IPS-18c (cell line): Measurements from ENCODE around the gene ZC3H12C.

Experiments
- H3K4me3 ChIP-seq: 2 replicates; pipeline ENCODE4 v1.7.0; 2013; ENCODE audit warnings: low read depth, mild to moderate bottlenecking, low read length, moderate library complexity; ENCODE audit not compliant: insufficient read depth
- H3K9me3 ChIP-seq: one replicate; pipeline ENCODE4 v1.6.1; 2013; ENCODE audit warnings: mild to moderate bottlenecking, low read length, moderate library complexity; ENCODE audit not compliant: control insufficient read depth, insufficient read depth

ZC3H12C gene

DNA sequence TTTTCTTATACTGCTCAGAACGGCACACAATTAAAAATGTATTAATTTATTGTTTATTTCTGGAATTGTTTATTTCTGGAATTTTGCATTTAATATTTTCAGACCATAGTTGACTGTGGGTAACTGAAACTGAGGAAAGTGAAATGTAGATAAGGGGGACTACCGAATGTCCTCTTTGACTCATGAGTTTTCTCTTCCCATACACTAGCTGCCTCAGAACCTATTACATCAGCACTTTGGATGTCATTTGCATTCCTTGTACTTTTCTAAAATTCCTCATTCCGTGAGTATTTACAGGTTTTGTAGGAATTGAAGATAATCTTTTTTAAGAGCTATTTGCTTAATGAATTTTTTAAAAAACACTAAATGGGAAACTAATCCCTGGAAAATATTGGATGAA is 29.8 kb downstream of the ZC3H12C start:
- H3K9me3 ChIP-seq: no peaks in the 10 kb centered on the region
- no peak overlapping the region for H3K4me3 ChIP-seq

DNA sequence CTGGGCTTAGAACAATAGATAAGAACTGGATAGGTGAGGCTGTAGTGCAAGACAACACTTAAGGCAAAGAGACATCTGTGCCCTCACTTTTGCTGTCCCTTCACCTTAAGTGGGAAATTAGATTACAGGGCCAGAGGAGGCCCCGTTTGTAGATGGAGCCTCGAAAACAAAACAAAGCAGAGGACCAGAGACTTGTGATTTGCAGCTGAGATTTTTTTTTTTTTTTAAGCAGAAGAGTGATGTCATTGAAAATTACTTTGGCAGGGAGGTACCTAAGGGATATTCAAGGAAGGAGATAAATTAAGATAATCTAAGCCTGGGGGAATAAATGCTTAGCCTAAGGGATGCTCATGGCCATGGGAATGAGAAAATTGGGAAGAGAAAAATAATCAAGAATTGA is 31.4 kb downstream of the ZC3H12C start:
- Histone ChIP-seq H3K4me3 (no peak overlapping the region), H3K9me3 (no peaks in the 10 kb centered on the region)

DNA sequence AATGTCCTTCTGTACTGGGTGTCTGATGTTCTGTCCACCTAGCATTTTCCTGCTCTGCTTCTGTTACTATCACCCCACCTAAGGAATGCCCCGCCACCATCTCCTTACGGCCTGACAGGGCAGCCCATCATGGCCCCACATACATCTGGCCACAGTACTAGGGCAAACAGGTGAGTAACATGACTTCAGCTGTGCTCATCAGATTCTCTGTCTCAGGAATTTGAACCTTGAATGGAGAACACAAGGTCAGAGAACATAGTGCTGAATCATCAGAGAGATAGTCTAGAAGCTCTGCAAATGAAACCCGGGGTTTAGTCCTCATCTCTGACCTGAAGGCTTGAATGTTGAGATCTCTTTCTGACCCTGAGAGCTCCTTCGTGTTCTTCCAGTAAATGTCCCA is 32.4 kb downstream of the ZC3H12C start:
- Histone ChIP-seq H3K9me3 (no peaks in the 10 kb centered on the region), H3K4me3 (no peak overlapping the region)

DNA sequence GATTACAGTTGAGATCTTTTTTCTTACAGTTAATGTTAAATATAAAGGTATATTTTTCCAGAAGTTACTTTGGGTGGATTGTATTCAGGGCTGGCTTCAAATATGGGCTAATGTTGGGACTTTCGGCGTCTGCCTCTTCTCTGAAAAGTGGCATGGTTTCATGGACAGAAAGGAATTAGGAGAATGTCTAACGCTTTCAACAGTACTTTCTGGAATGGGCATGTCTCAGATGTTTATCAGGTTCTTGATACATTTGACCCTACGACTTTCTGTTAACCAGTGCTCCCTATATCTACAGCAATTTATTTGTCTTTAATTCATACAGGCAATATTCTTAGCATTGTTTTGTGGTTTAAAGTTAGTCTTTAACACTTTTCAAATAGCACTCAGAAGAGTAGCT is 33.7 kb downstream of the ZC3H12C start:
- Histone ChIP-seq H3K9me3 (no peaks in the 10 kb centered on the region), H3K4me3 (no peak overlapping the region)

DNA sequence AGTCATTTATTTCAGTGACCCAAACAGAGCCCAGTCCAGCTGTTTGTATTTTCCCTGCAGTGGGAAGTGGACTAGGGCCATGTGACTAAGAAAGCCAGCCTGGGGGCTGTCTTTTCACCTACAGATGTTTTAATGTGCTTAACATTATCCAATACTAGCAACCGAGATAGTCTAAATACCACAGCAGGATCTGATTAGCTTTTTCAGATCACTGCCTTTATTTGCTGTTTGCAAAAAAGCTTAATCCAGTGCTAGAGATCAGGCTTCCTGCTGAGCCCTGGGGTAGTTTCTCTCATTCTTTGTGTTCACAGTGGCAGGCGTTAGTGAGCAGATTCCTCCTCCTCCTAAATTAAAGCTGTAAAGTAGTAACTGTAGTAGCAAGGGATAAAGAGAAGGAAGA is 35.0 kb downstream of the ZC3H12C start:
- H3K4me3 ChIP-seq: no peak overlapping the region

DNA sequence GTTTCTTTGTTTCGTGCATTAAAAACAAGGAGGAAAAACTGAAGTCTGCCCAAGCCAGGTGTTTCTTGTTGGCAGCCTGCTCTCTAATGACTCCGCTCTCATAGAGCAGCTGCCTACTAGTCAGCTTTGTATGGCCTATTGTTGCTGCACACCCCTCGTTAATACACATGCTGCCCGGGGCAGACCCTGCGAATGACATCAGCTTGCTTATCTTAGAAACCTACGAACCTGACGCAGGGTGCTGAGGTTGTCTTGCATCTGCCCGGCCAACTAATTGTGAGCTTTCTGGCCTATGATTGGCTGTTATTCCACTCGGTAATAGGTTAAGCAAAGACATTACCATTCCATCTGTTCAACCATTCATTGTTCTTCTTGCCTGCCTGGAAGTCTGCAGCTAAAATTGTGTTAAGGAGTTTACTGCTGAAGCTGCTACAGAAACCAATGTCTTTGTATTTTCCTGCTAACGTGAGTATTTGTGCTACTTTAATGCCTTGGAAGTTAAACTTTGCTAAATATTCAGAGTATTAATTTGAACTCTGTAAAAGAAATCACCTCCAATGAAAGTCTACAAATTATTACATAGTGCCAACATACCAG is 37.5 kb downstream of the ZC3H12C start:
- Histone ChIP-seq H3K9me3 (no peaks in the 10 kb centered on the region), H3K4me3 (no peak overlapping the region)

More for the DNA sequence above, 35.0 kb downstream of the ZC3H12C start:
- H3K9me3 ChIP-seq: no peaks in the 10 kb centered on the region

DNA sequence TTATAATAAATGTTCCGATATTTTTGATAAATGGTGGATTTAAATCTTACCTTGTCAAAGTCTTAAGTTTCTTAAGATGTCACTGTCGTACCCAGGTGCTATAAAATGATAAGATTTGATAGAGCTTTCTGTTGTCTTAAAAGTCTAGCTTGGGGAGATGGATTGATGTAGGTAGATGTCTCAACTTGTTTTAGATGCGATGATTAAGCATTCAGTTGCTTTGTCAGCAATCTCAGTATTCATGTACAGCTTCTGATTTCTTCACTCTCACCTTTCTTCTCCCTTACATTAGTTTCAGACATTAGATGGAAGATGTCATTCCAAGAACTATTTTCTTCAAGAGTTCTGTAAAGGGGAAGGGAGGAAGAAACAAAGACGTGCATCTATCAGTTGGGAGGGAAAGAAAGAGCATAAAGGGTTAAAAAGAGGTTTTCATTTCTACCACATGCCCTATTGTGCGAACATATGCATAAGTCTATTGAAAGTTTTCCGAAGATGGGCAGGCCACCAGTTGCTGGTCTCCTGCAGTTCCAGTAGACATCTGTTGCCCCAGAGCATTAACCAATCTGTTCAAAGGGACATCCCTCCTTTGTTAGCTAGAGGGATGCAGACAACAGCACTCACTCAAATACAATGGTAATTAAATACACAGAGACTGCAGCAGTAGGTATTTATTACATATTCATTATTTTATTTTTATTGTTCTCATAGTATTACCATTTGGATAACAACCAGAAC is 38.4 kb downstream of the ZC3H12C start:
- no peak overlapping the region for H3K4me3 ChIP-seq
- no peaks in the 10 kb centered on the region for H3K9me3 ChIP-seq

DNA sequence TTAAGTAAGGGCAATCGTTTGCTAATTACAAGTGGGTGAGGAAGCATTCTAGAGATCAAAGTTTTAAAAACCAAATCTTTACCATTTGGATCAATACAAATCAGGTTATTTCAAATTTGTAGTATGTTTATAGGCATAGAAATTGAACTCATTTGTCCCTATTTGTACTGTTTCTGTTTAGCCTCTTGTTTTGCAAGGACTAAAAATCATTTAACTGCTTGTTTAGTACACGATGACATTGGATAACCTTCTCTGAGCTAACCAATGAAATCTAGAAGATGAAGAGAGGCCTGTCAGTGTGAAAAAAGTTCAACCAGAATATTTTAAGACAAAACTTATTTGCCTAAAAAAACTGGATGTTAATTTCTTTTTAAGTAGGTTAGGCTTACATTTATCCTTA is 40.0 kb downstream of the ZC3H12C start:
- Histone ChIP-seq H3K9me3 (no peaks in the 10 kb centered on the region), H3K4me3 (no peak overlapping the region)

DNA sequence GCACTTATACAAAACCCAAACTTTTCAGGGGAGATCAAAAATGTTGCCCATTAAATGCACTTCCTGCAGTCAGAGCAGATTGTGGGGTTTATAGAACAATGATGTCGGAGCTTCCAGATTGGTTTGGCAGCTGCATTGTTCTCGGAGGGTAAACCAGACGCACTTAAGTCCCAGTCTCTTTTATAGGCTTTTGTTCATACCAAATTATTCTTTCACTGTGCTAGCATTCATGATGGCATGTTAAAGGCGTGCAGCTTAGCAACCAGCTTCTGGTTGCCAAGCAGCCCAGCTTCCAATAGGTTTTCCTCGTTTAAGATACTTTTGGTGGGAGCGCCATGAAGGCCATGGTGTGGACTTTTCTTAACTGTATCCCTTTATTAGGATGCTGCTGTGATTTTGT is 40.9 kb downstream of the ZC3H12C start:
- Histone ChIP-seq H3K4me3 (no peak overlapping the region), H3K9me3 (no peaks in the 10 kb centered on the region)

DNA sequence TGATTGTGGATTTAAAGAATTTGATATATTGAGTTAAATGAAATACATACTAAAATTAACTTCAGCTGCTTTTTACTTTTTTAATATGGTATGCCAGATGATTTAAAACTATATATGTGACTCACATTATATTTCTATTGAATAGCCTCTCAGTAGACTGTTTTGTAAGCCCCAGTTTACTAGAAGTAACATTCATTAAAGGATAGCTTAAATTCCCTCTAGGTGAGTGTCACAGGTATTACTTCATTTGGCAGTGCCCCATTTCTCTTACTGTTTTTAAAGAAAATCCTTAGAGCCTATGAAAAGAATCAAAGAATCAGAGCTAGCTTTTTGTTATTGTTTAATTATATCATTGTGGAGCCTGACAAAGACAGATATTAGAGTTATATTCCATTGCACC is 48.6 kb downstream of the ZC3H12C start:
- no peaks in the 10 kb centered on the region for H3K9me3 ChIP-seq
- no peak overlapping the region for H3K4me3 ChIP-seq

DNA sequence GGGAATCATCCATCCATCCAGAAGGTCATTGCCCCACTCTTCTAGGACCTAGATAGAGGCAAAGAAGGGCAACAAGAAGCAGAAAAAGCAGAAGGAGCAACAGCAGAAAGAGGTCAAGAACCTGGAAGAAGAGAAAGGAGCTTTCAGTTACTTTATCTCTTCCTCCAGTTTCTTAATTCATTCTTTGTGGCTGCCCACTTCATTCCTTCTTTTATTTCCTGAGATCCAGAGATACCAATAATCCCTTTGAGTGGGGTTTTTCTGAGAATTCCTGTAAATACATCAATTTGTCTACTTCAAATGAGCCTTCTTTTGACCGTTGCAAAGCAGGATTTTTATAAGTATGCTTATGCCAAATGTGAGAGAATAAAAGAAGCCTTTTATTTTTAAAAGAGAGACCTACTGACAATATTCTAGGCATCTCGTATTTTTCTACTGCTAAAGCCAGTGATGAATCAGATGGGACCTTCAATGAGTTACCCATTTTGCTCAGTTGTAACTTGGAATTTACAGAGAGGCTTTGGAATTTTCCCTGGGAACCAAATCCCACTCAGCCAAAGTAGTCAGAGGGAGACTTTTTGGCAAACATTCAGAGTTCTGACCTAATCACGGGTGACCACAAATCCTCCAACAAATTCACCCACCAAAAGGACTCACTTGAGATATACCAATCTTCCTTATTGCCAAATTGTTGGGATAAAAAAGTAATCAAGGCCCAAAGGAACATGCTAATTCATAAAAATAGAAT is 54.9 kb downstream of the ZC3H12C start:
- no peak overlapping the region for H3K4me3 ChIP-seq
- H3K9me3 ChIP-seq: no peaks in the 10 kb centered on the region

DNA sequence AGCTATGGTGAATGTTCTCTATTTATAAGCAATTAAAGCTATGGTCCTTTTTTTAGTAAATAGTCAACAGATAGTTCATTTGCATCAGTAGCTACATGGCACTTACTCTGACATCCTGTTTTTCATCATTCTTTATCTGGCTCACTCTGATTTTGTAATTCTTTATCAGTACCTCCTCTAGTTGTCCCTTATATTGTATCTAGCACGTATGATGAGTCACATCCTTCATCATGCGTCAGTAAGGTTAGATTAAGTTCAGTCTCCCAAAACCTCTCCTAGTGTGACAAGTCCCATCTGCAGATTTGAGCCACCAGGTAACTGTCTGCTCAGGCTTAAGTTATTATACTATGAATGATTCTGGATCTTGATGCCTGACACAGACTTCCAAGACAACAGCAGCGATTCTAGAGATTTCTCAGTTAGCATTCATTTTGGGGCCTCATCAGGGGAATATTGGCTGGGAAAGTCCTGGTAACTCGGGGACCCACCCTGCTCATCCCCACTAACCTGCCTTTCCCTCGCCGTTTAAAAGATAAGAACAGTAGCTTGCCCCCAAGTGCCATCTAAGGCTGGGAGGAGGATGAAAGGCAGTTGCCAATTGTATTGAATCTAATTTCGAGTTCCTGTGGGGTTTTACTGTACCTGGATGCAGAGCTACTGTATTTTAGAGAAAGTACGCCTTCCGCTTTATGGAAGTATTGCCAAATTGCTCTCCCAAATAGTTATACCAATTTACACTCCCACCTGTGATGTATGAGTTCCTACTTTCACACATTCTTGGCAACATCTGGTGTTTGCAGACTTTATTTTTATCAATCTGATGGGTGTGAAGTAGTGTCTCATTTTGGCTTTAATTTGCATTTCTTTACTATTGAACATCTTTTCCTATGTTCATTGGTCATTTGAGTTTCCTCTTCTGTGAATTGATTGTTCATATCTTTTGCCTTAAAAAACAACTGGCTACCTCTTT is 55.9 kb downstream of the ZC3H12C start:
- H3K4me3 ChIP-seq: no peak overlapping the region

DNA sequence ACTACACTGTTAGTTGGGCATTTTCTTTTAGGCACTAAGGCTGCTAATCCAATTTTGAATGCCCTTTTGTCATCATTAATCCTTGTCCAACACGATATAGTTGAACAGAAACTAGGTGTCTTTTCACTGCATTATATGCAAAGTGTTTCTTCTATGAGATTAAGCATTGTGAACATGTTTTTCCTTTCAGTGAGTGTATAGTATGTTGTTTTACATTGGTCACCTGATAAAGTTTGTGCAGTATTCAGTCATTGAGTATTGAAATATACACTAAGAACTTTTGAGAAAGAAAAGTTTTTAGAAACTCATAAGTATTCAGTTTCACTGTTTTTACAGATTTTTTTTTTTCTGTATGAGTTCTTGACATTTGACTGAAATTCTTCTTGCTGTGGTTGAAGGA is 59.0 kb downstream of the ZC3H12C start:
- no peaks in the 10 kb centered on the region for H3K9me3 ChIP-seq
- no peak overlapping the region for H3K4me3 ChIP-seq

More for the DNA sequence above, 55.9 kb downstream of the ZC3H12C start:
- no peaks in the 10 kb centered on the region for H3K9me3 ChIP-seq

DNA sequence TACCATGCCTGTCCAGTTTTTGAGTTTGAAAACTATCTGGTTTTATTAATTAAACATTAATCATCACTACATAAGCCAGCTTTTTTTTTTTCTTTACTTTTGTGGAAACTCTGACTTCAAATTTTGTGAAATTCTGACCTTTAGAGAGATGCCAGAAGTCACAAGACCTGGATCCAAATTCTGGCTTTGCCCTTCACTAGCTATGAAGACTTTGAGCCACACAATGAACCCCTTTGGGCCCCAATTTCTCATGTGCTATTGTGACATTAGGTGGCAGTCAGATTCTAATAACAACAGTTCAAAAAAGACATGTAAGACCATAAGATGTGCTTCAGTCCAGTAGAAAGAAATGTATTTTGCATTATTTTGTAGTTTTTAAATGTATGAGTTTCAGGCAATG is 60.3 kb downstream of the ZC3H12C start:
- H3K4me3 ChIP-seq: no peak overlapping the region
- no peaks in the 10 kb centered on the region for H3K9me3 ChIP-seq

DNA sequence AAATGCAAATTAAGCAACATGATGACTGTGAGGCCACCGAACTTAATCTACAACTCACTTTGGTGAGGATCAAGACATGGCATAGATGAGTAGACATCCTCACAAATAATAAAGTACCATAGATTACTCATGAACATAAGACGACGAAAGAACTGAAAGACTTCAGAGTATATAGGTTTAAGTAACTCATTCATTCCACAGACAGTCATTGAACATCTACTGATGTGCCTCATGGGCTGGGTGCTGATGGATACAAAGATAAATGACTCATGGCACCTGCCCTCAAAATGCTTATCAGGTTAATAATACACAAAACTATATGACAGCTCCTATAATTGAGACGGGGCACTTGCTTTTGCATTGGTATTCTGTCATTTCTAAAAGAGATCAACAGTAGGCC is 63.3 kb downstream of the ZC3H12C start:
- H3K4me3 ChIP-seq: no peak overlapping the region

DNA sequence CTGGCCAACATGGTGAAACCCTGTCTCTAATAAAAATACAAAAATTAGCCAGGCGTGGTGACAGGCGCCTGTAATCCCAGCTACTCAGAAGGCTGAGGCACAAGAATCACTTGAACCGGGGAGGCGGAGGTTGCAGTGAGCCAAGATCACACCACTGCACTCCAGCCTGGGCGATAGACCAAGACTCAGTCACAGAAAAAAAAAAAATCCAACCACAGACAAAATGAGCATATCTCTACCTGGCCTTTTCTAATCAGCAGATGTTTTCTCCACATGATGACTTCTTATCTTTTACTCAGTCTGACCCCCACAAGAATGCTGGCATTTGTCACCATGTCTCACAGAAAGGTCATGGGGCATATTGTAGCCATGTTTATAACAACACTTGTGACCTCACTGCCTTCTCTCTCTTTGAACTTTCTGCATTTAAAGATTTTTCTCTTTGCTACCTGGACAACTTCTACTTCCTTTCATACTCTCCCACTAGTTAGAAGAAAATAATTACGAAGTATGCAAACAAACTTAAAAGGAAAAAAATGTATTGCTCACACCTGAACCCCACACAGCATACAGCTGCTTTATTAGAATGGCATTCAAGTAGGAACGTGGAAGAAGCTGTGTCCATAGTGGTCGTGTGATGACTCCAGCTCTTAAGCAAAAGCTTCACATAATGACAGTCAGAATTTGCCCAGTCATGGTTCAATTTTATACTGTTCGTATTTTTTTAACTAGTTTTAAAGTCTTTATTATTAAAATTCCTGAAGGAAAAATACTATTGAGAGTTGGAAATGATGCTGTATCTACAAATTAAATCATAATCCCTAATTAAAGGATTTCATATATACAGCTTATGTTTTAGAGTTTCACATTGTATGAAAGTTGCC is 65.4 kb downstream of the ZC3H12C start:
- H3K9me3 ChIP-seq: no peaks in the 10 kb centered on the region

More for the DNA sequence above, 63.3 kb downstream of the ZC3H12C start:
- no peaks in the 10 kb centered on the region for H3K9me3 ChIP-seq

More for the DNA sequence above, 65.4 kb downstream of the ZC3H12C start:
- H3K4me3 ChIP-seq: no peak overlapping the region
